NCI-H2107 treated with DMSO at 0.1 percent for 48 hours (cell line): Measurements from ENCODE around the gene THYN1.

Experiments
- DNase-seq: peaks from one replicate; lab custom pipeline; 2025; ENCODE audit not compliant: unreplicated experiment; lab: John Stamatoyannopoulos, UW

THYN1 gene

GRCh38 chr11:134224710-134225664 lies 28.2 kb downstream of the THYN1 start:
- DNase-seq = peak; percentile 65

- DNase-seq = peak; percentile 96
These were observed 29.1 kb downstream of the THYN1 start, which contains the start of the genes NCAPD3 and VPS26B for GRCh38 chr11:134223836-134224709. TSS of gene NCAPD3 (minus strand) at chr11:134223967. CDS start at chr11:134223926, 41 bp downstream. TSS of gene VPS26B (plus strand) at chr11:134224671. CDS start at chr11:134225123, 452 bp downstream.

GRCh38 chr11:134223121-134223520 lies 30.0 kb downstream of the THYN1 start:
- no peak for DNase-seq

- no peak for DNase-seq
These were observed 36.3 kb downstream of the THYN1 start for GRCh38 chr11:134216816-134217215.

- no peak for DNase-seq
These were observed 37.3 kb downstream of the THYN1 start for GRCh38 chr11:134215836-134216235.

- no peak for DNase-seq
These were observed 45.5 kb downstream of the THYN1 start for GRCh38 chr11:134207538-134208239.

GRCh38 chr11:134206185-134206584 lies 47.0 kb downstream of the THYN1 start:
- no peak for DNase-seq

GRCh38 chr11:134205729-134206128 lies 47.4 kb downstream of the THYN1 start:
- DNase-seq = no peak

GRCh38 chr11:134202661-134203060 lies 50.5 kb downstream of the THYN1 start:
- DNase-seq = no peak

GRCh38 chr11:134200688-134201087 lies 52.5 kb downstream of the THYN1 start:
- no peak for DNase-seq

- DNase-seq = no peak
These were observed 53.6 kb downstream of the THYN1 start for GRCh38 chr11:134199531-134199930.
